HG02938 (cell line): Measurements from ENCODE around the gene EPHB1.
"Not testable (repeated sequence)": the region's sequence is repeated elsewhere in the genome, so short reads cannot be mapped to it uniquely, and the experiment has no call there.

ENCODE experiments used
- ATAC-seq: cut with Tn5 transposase; IDR thresholded peaks from one replicate; pipeline ENCODE4 v1.9.1; 2021; ENCODE audit warnings: mild to moderate bottlenecking, moderate library complexity; ENCODE audit not compliant: unreplicated experiment

The EPHB1 gene

DNA sequence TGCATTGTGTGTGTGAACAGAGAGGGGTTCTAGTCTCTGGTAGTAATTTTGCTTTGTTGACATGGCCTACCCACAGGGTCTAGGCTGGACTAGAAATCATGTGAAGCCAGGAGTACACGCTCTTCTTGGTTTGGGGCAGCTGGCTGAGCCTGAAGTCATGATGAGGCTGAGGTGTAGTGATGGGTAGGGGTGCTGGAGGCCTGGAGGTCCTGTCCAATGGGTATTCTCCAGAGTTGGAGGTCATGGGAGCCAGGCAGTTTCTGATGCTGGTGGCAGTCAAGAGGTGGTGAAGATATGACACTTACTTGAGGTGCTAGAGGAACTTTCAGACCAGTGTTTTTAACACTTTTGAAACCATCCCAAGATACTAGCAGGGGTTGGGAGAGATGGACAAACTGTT, 18.5 kb upstream of the EPHB1 start:
- ATAC-seq, result no peak

GRCh38 chr3:134777341-134777740, 17.7 kb upstream of the EPHB1 start:
- ATAC-seq, result no peak

DNA sequence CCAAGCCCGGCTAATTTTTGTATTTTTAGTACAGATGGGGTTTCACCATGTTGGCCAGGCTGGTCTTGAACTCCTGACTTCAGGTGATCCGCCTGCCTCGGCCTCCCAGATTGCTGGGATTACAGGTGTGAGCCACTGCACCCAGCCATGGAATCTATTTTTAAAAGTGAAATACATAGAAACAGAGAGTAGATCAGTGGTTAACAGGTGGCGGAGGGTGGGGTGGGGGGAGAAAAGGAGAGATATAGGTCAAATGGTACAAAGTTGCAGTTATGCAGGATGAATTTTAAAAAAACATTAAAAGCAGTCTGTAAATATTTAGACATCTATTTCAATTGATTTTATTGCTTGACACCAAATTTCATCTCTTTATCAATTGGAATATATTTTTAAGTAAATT, 6.8 kb upstream of the EPHB1 start:
- ATAC-seq, result not testable (repeated sequence)

DNA sequence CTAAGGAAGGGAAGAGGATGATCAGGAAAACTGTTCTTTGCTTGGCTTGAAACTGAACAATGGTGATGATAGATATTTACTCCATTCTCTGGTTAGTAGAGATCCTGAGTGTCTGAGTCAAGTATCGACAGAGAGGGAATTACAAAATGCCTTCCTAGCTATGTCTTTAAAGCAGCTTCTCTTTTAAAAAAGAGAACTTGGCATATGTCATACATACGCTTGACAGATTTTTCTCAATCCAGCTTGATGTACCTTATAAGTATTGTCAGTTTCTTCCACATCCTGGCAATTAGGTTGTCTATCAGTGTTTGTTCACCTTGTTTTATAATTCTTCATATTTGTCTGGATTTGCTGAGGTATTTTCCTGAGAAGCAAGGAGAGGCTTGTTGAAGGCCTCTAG, 5.0 kb upstream of the EPHB1 start:
- no peak for ATAC-seq

DNA sequence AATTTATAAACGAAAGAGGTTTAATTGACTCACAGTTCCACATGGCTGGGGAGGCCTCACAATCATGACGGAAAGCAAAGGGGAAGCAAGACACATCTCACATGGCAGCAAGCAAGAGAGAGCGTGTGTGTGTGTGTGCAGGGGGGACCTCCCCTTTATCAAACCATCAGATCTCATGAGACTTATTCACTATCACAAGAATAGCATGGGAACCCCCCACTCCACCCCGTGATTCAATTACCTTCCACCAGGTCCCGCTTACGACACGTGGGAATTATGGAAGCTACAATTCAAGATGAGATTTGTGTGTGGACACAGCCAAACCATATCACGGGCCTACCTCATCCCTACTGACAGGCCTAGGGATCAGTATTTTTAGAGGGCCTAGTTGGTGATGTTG, 3.1 kb upstream of the EPHB1 start:
- ATAC-seq, result no peak

DNA sequence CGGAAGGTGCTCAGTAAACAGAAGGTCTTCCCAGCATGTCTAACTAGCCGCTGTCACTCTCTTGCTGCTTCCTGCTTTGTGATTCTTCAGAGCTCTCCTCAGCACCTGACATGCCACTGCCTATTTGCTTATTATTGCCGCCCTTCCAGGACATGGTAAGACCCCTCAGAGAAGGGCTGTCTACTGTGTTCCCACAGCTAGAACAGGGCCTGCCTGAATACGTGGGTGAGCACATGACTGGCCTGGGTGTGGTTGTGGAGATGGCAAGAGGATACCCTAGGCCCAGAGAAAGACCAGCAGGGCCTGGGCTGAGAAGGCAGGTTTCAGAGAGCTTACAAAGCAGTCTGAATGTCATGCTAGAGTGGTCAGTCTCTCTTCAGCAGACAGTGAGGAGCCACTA, 2.4 kb upstream of the EPHB1 start:
- no peak for ATAC-seq

DNA sequence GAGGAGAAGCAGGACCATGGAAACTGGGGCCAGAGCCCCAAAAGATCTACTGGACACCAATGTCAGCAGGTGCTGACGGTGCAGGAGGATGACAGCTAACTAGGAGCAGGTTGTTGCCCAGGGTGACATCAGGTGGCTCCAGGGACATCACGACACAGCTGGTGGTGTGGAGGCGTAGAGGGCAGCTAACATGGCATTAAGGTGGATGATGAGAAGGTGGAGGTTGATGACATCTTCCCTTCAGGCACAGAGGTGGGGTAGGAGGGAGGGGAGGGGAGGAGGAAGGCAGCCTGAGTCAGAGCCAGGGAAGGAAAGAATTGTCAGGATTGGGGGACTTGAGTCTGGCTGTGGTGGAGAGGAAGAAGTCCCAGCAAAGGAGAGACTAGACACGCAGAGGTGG, 1.5 kb upstream of the EPHB1 start:
- ATAC-seq, result no peak

DNA sequence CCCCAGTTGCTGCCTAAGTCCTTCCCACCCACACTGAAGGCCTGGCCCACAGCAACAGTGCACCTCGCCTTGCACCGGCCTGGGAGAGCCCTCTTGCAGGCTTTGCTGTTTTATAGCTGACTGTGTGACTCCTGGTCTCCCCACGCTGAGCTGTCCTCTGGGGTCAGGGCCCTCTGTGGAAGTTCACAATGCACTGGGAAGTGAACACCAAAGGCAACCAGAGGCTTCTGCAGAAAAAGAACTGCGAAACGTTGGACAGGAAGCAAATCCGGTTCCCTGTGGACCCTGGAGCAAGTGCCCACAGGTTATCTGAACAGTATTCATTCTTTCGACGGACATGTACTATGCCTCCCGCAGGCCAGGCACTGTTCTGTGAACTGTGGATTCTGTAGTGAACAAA, 737 bp upstream of the EPHB1 start:
- ATAC-seq, result no peak

DNA sequence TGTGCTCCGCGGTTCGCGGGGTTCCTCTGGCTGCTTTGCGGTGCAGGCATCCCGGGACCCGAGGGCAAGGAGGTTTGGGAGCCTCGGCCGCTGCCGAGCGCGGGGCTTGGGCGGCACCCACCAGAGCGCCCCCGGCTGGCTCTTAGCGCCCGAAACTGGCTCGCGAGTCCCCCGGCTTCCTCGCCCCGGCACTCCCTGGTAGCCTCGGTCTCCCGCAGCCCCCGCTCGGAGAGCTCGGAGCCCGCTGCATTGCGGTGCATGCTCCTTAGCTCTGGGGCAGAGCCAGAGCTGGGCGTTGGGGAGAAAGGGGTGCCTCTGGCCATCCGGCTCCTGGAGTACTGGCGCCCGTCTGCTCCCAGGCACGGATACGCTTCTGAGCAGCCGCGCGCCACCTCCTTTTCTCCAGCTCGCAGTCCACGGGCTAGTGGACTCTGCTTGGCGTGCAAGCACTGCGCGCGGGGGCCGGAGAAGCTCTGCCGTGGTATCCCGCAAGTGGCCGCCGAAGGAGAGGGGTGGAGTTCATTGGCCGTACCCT, 753 bp downstream of the EPHB1 start:
- ATAC-seq, result no peak

DNA sequence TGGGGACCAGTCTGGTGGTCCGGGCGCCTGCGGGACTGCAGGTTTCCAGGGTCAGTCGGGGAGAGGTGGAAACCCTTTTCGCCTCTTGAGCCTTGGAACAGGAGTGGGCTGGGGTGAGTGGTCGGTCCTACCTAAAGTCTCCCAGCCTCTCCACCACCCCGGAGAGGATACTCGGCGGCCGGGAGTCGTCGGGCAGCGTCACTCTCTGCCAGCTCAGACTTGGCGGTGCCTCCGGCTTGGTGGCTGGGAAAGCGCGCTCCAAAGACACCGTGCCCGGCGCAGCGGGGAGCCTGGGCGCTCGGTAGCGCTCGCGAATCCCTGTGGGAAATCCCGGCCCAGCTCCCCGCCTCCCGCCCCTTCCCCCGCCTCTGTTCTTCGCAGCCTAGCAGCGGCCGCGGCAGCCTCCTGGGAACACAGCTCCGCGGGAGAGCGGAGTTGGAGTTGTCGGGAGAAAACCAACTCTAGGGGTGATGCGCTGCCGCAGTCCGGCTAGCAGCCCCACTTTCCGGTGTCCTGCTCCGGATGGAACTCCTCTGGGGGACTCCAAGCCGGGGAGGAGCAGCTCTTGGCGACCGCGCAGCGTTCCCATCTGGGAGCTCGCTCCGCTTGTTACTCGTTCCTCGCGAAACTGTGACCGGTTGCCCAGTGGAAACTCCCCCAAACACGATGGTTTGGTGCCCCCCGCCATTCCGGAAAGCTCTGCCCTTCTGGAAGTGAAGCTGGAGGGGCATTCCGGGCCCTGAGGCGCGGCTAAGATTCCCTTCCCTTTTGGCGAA, 1.4 kb downstream of the EPHB1 start:
- no peak for ATAC-seq

GRCh38 chr3:134797057-134797740, 2.1 kb downstream of the EPHB1 start:
- ATAC-seq, result no peak

- ATAC-seq, result no peak
Measured at GRCh38 chr3:134797741-134798451, 2.8 kb downstream of the EPHB1 start.

DNA sequence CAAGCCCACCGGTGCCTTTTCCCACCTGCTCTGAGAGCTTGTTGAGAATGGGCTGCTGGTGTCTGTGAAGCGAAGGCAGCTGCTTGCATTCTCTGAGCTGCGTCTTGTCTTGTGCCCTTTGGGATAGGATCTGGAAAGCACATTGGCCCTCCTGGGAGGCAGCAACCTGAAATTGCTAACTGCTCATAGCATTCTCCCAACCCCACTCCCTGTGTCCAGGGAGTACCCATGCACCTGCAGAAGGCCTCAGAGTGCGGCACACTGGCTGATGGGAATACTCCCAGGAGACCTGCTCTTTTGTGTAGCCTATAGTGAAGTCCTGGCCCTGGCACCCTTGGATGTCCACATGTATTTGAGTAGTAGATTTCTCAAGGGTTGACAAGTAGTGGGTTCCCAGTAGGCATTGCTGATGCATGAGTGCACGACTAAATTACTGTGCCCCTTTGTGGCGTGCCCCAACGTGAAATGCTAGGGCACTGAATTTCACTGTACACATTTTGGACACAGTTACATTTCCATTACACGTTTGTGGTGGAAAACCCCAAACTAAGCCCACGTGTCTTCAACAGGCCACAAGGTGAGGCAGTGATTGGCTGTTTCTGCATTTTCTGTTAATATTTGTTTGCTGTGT, 3.7 kb downstream of the EPHB1 start:
- no peak for ATAC-seq

GRCh38 chr3:134799393-134799792, 4.3 kb downstream of the EPHB1 start:
- ATAC-seq, result no peak

- ATAC-seq, result no peak
Measured at GRCh38 chr3:134801204-134801958, 6.3 kb downstream of the EPHB1 start.

DNA sequence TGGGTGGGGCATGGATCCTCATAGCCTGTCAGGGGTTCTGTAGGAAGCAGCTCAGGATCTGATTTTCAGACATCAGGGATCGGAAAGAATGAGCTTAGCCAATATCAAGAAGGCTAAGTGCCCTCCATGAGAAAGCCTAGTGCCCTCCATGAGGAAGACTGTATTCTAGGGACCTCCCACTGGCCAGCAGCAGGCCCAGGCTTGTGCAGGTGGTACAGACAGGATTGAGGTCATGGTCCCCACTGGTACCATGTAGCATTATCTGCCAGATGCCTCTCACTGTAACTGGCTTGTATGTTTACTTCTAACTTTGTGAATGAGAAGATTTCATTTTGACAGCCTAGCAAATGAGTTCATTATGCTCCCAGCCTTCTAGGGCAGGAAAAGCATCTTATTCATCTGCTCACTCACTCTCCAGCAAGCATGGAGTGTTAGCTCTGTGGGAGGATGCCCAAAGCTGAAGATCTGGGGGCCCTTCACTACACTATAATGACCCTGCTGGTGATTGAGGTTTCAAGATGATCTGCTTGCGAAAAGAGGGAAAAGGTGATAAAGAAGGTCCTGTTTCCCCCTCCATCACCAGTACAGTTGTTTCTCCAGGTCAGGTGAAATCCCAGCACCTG, 7.5 kb downstream of the EPHB1 start:
- ATAC-seq, result peak; percentile 9

GRCh38 chr3:134803051-134803505, 8.0 kb downstream of the EPHB1 start:
- ATAC-seq, result peak; percentile 58

DNA sequence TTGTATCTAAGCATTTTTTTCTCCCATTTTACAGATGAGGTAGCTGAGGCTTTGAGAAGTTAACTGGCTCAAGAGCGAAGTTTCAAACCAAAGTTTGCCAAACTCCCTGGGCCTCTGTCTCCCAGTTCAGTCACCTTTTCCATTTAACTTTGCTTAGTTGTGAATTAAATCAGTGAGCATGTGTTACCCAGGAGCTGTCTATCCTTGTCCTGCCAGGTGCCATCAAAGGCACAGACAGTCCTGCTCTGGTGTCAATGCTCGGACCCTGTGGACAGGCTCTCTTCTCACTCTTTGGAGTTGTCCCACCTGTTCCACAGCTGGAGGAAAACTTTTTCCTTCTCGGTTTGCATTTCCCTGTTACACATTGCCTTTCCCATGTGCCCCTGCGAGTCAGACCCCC, 8.6 kb downstream of the EPHB1 start:
- ATAC-seq, result no peak

DNA sequence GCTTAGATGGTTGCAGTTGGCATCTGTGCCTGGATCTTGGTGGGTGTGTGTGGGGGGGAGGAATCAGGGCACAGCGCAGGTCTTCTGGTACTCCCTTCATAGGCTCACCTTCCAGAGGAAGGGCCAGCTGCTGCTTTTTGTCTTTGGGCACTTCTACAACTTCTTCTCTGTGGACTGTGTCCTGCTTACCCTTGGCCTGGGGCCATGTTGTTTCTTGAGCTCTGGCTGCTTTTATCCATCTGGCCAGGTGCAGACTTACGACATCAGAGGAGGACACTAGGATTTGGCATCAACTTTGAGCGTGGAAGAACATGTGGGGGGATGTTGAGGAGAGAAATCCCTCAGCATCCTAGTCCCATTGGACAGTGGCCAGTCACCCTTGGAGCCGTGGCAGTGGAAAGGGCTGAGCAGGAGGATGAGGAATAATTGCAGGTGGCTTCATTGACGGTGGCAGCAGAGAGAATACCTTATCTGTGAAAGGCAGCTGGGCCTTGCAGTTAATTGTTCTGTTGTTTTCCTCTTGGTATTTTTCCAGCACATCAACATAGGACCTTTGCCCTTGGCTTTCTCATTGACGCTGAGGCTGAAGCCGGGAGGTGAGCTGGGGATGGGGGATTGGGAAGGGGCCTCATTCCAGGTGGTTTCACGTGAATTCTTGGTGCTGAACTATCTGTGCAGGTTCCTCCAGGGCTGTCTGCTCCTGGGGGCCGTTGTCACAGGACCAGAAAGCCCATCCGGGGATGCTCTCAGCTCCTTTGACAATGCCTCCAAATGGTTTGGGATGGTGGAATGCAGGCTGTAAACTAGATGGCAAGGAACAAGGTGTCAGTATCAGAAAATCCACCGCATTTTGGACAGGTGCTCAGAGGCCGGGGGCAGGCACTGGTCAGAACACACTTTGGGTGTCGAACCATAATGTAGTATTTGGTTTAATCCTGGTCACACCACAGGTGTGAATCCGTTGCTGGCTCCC, 9.7 kb downstream of the EPHB1 start:
- ATAC-seq, result no peak
